SK-N-SH treated with all-trans-retinoic acid at 6 μM for 48 hours (cell line): ENCODE measurements around the gene TXNRD3.

Experiments
- ATAC-seq: fragments of 200-7000 bp; cut with Tn5 transposase; 3 replicates; pipeline ENCODE4 v1.9.1; 2020; ENCODE audit warnings: mild to moderate bottlenecking, moderate library complexity
- ARNTL ChIP-seq: fragments of 450-650 bp; formaldehyde crosslinking; IDR thresholded peaks from 2 replicates; pipeline ENCODE4 v1.5.0; 2020; ENCODE audit warnings: low read depth, mild to moderate bottlenecking, moderate library complexity, borderline replicate concordance
- BACH2 ChIP-seq: fragments of 250-450 bp; sonication (Bioruptor Pico); IDR thresholded peaks from 2 replicates; pipeline ENCODE4 v1.9.0; 2021; ENCODE audit warnings: mild to moderate bottlenecking, borderline replicate concordance
- ESRRG ChIP-seq: fragments of 250-450 bp; sonication (Bioruptor Pico); IDR thresholded peaks from 2 replicates; pipeline ENCODE4 v1.6.1; 2021; ENCODE audit warnings: mild to moderate bottlenecking
- GLIS3 ChIP-seq: fragments of 250-450 bp; sonication (Bioruptor Pico); IDR thresholded peaks from 2 replicates; pipeline ENCODE4 v1.5.0; 2020; ENCODE audit warnings: mild to moderate bottlenecking, moderate library complexity
- ISL1 ChIP-seq: fragments of 250-450 bp; sonication (Bioruptor Pico); IDR thresholded peaks from 2 replicates; pipeline ENCODE4 v2.1.2; 2022; ENCODE audit warnings: mild to moderate bottlenecking, moderate library complexity
- OSR1 ChIP-seq: fragments of 250-450 bp; sonication (Bioruptor Pico); IDR thresholded peaks from 2 replicates; pipeline ENCODE4 v1.8.0; 2022; ENCODE audit warnings: moderate library complexity, mild to moderate bottlenecking, inconsistent platforms
- PPARA ChIP-seq: fragments of 250-450 bp; sonication (Bioruptor Pico); IDR thresholded peaks from 2 replicates; pipeline ENCODE4 v1.5.0; 2020; ENCODE audit warnings: mild to moderate bottlenecking, borderline replicate concordance
- RARB ChIP-seq: fragments of 250-450 bp; sonication (Bioruptor Pico); IDR thresholded peaks from 2 replicates; pipeline ENCODE4 v1.8.0; 2021; ENCODE audit warnings: mild to moderate bottlenecking, moderate library complexity
- TCF4 ChIP-seq: fragments of 250-450 bp; sonication (Bioruptor Pico); IDR thresholded peaks from 2 replicates; pipeline ENCODE4 v1.8.0; 2021; ENCODE audit warnings: mild to moderate bottlenecking, moderate library complexity, borderline replicate concordance
- TOX ChIP-seq: fragments of 250-450 bp; sonication (Bioruptor Pico); IDR thresholded peaks from 2 replicates; pipeline ENCODE4 v1.8.0; 2021; ENCODE audit warnings: mild to moderate bottlenecking, moderate library complexity, borderline replicate concordance
- ZC3H10 ChIP-seq: fragments of 250-450 bp; sonication (Bioruptor Pico); IDR thresholded peaks from 2 replicates; pipeline ENCODE4 v1.5.1; 2021; ENCODE audit warnings: mild to moderate bottlenecking, moderate library complexity
- ZFP3 ChIP-seq: fragments of 250-450 bp; sonication (Bioruptor Pico); IDR thresholded peaks from 2 replicates; pipeline ENCODE4 v1.5.0; 2020; ENCODE audit warnings: mild to moderate bottlenecking, moderate library complexity
- ZNF565 ChIP-seq: fragments of 450-650 bp; formaldehyde crosslinking; conservative IDR thresholded peaks from 2 replicates; pipeline ENCODE4 v1.5.0; 2020; ENCODE audit warnings: low read depth, mild to moderate bottlenecking, moderate library complexity
- ZNF8 ChIP-seq: fragments of 450-650 bp; formaldehyde crosslinking; IDR thresholded peaks from 2 replicates; pipeline ENCODE4 v1.5.0; 2020; ENCODE audit warnings: mild to moderate bottlenecking, moderate library complexity
- TF ChIP-seq, protein P1 (sequence below): fragments of 250-450 bp; sonication (Bioruptor Pico); IDR thresholded peaks from 2 replicates; pipeline ENCODE4 v1.5.1; 2021; ENCODE audit warnings: mild to moderate bottlenecking, moderate library complexity
- TF ChIP-seq, protein P2 (sequence below): fragments of 250-450 bp; sonication (Bioruptor Pico); IDR thresholded peaks from 2 replicates; pipeline ENCODE4 v1.8.0; 2020; ENCODE audit warnings: mild to moderate bottlenecking, moderate library complexity, borderline replicate concordance
- TF ChIP-seq, protein P3 (sequence below): fragments of 250-450 bp; sonication (Bioruptor Pico); IDR thresholded peaks from 2 replicates; pipeline ENCODE4 v1.5.0; 2020; ENCODE audit warnings: mild to moderate bottlenecking, moderate library complexity

TXNRD3 gene

DNA sequence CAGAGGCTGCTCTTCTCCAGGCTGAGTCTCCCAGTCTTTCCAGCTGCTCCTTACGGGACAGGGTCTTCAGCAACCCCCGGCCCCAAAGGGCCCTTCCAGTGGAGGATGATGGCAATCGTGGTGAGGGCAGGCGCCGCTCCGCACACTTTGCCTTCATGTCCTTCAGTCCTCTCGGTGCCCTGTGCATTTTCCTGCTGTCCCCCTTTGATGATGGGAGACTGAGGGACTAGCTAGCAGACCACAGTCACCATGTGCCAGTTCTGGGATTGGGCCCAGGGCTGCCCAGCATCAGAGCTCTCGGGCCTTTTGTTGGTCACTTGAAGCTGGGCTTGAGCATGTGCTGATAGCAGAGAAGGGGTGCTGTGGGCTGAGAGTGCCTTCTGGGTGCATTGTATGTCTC is 8.8 kb upstream of the TXNRD3 start (continued):
- TF ChIP-seq RARB (CRISPR knock-in tag), result no peak
- TF ChIP-seq, all 23 proteins: peak for 0

DNA sequence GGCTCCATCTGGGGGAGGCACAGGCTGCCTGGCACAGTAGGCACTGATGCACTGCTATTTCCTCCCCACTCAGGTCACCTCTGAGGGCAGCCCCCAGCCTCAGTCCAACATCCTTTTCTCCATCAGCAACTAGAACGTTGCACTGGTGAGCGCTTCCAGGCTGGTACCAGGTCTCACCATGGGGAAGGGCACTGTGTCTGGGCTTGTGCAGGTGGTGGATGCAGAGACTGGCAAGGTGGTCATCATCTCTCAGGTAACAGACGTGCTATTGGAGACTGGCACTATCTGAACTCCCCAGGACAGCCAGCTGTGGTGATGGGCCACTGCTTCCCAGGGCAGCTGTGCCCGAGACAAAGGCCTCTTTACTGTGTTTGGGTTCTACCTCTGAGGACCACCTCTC is 8.3 kb upstream of the TXNRD3 start:
- ATAC-seq, result no peak
- TF ChIP-seq ARNTL (no peak), TOX (CRISPR knock-in tag) (no peak), GLIS3 (no peak), ZNF565 (CRISPR knock-in tag) (no peak), ZC3H10 (CRISPR knock-in tag) (no peak), ESRRG (CRISPR knock-in tag) (no peak), ISL1 (CRISPR knock-in tag) (no peak), ZFP3 (CRISPR knock-in tag) (no peak)
- TF ChIP-seq, protein P1, sequence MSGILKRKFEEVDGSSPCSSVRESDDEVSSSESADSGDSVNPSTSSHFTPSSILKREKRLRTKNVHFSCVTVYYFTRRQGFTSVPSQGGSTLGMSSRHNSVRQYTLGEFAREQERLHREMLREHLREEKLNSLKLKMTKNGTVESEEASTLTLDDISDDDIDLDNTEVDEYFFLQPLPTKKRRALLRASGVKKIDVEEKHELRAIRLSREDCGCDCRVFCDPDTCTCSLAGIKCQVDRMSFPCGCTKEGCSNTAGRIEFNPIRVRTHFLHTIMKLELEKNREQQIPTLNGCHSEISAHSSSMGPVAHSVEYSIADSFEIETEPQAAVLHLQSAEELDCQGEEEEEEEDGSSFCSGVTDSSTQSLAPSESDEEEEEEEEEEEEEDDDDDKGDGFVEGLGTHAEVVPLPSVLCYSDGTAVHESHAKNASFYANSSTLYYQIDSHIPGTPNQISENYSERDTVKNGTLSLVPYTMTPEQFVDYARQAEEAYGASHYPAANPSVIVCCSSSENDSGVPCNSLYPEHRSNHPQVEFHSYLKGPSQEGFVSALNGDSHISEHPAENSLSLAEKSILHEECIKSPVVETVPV (CRISPR knock-in tag), result no peak

DNA sequence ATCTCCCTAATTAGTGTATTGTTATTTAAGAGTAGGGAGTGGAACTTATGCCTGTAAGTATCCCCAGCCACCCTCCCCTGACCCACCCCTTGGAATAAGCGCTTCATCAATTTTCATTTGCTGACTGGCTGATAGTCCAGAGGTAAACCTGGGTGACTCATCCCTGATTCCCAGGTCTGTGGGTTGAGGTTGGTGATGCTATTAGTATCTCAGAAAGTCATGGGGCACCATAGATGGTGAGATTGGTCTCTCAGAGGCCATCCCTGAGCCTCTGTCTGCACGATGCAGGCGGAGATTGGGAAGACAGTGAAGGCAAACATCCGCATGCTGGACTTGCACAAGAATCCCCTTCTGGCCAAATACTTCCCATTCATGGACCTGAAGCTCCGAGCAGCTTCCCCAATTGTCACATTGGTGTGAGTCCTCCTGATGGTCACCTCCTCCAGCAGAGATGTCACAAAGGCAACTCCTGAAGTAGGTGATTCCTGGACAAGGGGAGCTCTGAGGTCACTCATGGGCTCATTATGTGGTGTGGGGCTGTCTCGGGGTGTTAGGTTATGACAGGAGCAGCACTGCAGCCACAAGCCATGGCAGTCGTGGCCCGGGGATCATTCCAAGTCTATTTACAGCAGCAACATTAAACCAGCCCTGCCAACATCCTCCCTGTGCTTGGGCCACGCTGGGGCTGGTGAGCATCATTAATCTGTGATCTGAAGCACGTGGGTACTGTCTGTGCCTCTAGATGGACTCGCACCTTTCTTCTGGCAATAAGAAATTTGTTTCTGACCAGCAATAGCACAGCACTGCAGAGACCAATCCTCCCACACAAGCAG is 6.8 kb upstream of the TXNRD3 start:
- ATAC-seq, result no peak
- TF ChIP-seq TCF4 (CRISPR knock-in tag), result no peak
- no peak for TF ChIP-seq ZC3H10 (CRISPR knock-in tag)
- TF ChIP-seq, protein P2, sequence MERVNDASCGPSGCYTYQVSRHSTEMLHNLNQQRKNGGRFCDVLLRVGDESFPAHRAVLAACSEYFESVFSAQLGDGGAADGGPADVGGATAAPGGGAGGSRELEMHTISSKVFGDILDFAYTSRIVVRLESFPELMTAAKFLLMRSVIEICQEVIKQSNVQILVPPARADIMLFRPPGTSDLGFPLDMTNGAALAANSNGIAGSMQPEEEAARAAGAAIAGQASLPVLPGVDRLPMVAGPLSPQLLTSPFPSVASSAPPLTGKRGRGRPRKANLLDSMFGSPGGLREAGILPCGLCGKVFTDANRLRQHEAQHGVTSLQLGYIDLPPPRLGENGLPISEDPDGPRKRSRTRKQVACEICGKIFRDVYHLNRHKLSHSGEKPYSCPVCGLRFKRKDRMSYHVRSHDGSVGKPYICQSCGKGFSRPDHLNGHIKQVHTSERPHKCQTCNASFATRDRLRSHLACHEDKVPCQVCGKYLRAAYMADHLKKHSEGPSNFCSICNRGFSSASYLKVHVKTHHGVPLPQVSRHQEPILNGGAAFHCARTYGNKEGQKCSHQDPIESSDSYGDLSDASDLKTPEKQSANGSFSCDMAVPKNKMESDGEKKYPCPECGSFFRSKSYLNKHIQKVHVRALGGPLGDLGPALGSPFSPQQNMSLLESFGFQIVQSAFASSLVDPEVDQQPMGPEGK (CRISPR knock-in tag), result no peak
- TF ChIP-seq, all 23 proteins: peak for 0

DNA sequence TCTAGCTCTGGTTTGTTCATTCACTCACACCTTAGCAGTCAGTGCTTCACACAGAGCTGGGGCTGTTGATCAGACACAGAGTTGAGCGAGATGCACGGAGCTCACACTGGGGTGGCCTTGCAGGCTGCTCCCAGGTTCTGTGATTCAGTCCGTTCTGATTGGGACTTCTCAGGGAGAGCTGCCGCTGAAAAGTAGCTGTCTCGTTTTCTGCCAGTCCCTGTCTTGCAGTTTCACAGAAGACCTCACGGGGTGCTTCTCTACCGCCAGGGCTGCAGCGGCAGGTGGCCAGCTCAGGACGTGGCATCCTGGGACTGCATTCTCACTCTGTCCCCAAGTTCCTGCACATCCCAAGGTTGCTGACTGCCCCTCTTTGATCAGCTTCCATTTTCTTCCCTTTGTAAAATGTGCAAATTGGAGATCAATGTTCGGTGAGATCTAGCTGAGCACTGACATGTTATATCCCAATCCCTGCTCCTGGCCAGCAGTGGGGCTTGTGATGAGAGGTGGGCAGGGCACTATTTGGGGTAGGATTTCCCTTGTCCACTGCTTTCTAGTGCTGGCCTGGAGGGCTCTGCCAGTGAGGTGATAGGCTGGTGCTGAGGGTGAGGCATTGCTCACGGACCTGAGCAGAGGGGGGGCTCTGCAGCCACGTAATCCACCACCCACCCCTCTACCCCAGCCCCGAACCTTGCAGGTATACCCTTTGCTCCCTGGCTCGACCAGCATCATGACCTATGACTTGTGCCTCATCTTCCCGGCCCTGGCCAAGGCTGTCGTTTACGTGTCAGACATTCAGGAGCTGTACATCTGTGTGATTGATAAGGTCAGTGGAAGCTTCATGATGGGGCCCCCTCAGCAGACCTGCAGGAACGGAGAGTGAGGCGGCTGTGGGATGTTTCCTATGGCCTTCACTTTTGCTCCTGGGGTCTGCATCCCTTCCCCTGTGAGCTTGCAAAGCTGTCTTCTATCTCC is 5.3 kb upstream of the TXNRD3 start:
- no peak for TF ChIP-seq PPARA
- no peak for TF ChIP-seq RARB (CRISPR knock-in tag)
- TF ChIP-seq, protein P3, sequence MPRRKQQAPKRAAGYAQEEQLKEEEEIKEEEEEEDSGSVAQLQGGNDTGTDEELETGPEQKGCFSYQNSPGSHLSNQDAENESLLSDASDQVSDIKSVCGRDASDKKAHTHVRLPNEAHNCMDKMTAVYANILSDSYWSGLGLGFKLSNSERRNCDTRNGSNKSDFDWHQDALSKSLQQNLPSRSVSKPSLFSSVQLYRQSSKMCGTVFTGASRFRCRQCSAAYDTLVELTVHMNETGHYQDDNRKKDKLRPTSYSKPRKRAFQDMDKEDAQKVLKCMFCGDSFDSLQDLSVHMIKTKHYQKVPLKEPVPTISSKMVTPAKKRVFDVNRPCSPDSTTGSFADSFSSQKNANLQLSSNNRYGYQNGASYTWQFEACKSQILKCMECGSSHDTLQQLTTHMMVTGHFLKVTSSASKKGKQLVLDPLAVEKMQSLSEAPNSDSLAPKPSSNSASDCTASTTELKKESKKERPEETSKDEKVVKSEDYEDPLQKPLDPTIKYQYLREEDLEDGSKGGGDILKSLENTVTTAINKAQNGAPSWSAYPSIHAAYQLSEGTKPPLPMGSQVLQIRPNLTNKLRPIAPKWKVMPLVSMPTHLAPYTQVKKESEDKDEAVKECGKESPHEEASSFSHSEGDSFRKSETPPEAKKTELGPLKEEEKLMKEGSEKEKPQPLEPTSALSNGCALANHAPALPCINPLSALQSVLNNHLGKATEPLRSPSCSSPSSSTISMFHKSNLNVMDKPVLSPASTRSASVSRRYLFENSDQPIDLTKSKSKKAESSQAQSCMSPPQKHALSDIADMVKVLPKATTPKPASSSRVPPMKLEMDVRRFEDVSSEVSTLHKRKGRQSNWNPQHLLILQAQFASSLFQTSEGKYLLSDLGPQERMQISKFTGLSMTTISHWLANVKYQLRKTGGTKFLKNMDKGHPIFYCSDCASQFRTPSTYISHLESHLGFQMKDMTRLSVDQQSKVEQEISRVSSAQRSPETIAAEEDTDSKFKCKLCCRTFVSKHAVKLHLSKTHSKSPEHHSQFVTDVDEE (CRISPR knock-in tag), result no peak
- TF ChIP-seq ZNF8 (CRISPR knock-in tag), result no peak
- no peak for TF ChIP-seq BACH2 (CRISPR knock-in tag)
- no peak for TF ChIP-seq ZC3H10 (CRISPR knock-in tag)
- TF ChIP-seq OSR1 (CRISPR knock-in tag), result no peak
- TF ChIP-seq, protein P1 (CRISPR knock-in tag), result no peak
- TF ChIP-seq TCF4 (CRISPR knock-in tag), result no peak
- TF ChIP-seq ARNTL, result no peak
- peak; percentile 58 for ATAC-seq
